Lung (tissue), 12 donors: Measurements from ENCODE around the gene SLC17A7. TPM values are rescaled to one million over a fixed set of nuclear protein-coding genes. Genes with fewer than 3 reads are reported as not detected.

Experiments
- ATAC-seq: fragments of 200-7000 bp; cut with Tn5 transposase; one replicate; pipeline ENCODE4 v1.9.1; 2020; ENCODE audit warnings: moderate number of reproducible peaks; ENCODE audit not compliant: insufficient read depth, low FRiP score
- DNase-seq, 3 donors: peaks; one replicate each; pipeline ENCODE4 v3.0.0-alpha.2; 2013 to 2017
- H3K27ac ChIP-seq, 2 donors: one replicate each; pipeline ENCODE4 v1.5.1; 2013; ENCODE audit warnings: mild to moderate bottlenecking in 2 of 2, moderate library complexity in 2 of 2, control low read depth in 1 of 2, inconsistent platforms in 1 of 2, low read depth in 1 of 2, low read length in 1 of 2
- H3K27me3 ChIP-seq, 3 donors: one replicate each; pipeline ENCODE4 v1.5.1; 2013; ENCODE audit warnings: low read length in 2 of 3; ENCODE audit not compliant: control insufficient read depth in 3 of 3, insufficient read depth in 3 of 3
- H3K36me3 ChIP-seq, 4 donors: one replicate each; pipeline ENCODE4 v1.5.1; 2013; ENCODE audit warnings: low read length in 4 of 4, mild to moderate bottlenecking in 1 of 4, moderate library complexity in 1 of 4; ENCODE audit not compliant: control insufficient read depth in 4 of 4, insufficient read depth in 4 of 4
- H3K4me1 ChIP-seq, 5 donors: one replicate each; pipeline ENCODE4 v1.5.1; 2013; ENCODE audit warnings: low read length in 5 of 5, mild to moderate bottlenecking in 2 of 5, moderate library complexity in 1 of 5; ENCODE audit not compliant: control insufficient read depth in 5 of 5, insufficient read depth in 5 of 5
- H3K4me3 ChIP-seq: one replicate; pipeline ENCODE4 v1.5.1; 2013; ENCODE audit warnings: mild to moderate bottlenecking, control low read depth, moderate library complexity
- H3K9ac ChIP-seq, 2 donors: one replicate each; pipeline ENCODE4 v1.5.1; 2013; ENCODE audit warnings: low read length in 2 of 2, control low read depth in 1 of 2; ENCODE audit not compliant: insufficient read depth in 1 of 2
- H3K9me3 ChIP-seq, 4 donors: one replicate each; pipeline ENCODE4 v1.5.1; 2013; ENCODE audit warnings: low read length in 3 of 4, mild to moderate bottlenecking in 1 of 4, moderate library complexity in 1 of 4; ENCODE audit not compliant: control insufficient read depth in 4 of 4, insufficient read depth in 3 of 4
- CTCF ChIP-seq: IDR thresholded peaks from 2 replicates; pipeline ENCODE4 v1.5.1; 2012; ENCODE audit warnings: mild to moderate bottlenecking; ENCODE audit errors: control extremely low read depth, extremely low read depth
- WGBS, 2 donors: extraction: QIAGEN DNeasy Blood & Tissue Kit; methylation state at CpG; one replicate each; pipeline ENCODE4 v1.1.7; 2013; 5-methylcytosine and 5-hydroxymethylcytosine counted together
- polyA plus RNA-seq, 2 donors: library from polyadenylated mRNA; stranded (reverse); fragments of 200-250 nt; gene quantifications; one replicate each; pipeline ENCODE4 v1.2.1, GENCODE V29; 2013
- total RNA-seq, 2 donors: library from RNA; depleted of rRNA in 1 of 2; stranded (reverse); fragments of >200 nt in 1 of 2; gene quantifications; one replicate each; pipeline ENCODE4 v1.2.1, GENCODE V29; 2014 to 2021
- donor health status: control.
- donor health status: control.
- donor health status: Bipolar disorder and iron deficiency.
- donor health status: healthy.
- donor health status: DM: yes; HTN: yes; CAD: no.

Gene SLC17A7
- total and polyA plus RNA-seq, 4 donors: 0.10 to 0.51 (median 0.30) TPM

GRCh38 chr19:49435670-49436069, 5.7 kb downstream of the SLC17A7 start:
- DNase-seq: no peak
- peaks cover 4 to 99% (median 91%) of the 10 kb centered on the region in 3 donors for H3K27me3 ChIP-seq
- WGBS, 2 donors: 86 to 93% methylated on average over 10 of the region's 10 CpGs

GRCh38 chr19:49434907-49435583, 6.3 kb downstream of the SLC17A7 start:
- 87 to 90% methylated on average over 18 of the region's 18 CpGs for WGBS, 2 donors
- Histone ChIP-seq H3K27ac (no peak overlapping the region), H3K9ac (no peak overlapping the region), H3K4me3 (no peak overlapping the region), H3K9me3 (peaks cover 0 to 7% (median 0%) of the 10 kb centered on the region in 4 donors), H3K4me1 (peaks cover 0 to 5% (median 0%) of the 10 kb centered on the region in 5 donors), H3K27me3 (peaks cover 4 to 99% (median 89%) of the 10 kb centered on the region in 3 donors), H3K36me3 (no peaks in the 10 kb centered on the region)
- TF ChIP-seq CTCF: no peak
- DNase-seq: no peak
- no peak for ATAC-seq

More at GRCh38 chr19:49435670-49436069, 5.7 kb downstream of the SLC17A7 start:
- TF ChIP-seq CTCF: no peak
- Histone ChIP-seq H3K36me3 (no peaks in the 10 kb centered on the region), H3K4me3 (no peak overlapping the region), H3K9ac (no peak overlapping the region), H3K27ac (no peak overlapping the region), H3K4me1 (peaks cover 0 to 5% (median 0%) of the 10 kb centered on the region in 5 donors), H3K9me3 (peaks cover 0 to 6% (median 0%) of the 10 kb centered on the region in 4 donors)
- no peak for ATAC-seq

- ATAC-seq (no peak), DNase-seq (no peak)
- H3K36me3 ChIP-seq: no peaks in the 10 kb centered on the region
- peaks cover 0 to 5% (median 0%) of the 10 kb centered on the region in 5 donors for H3K4me1 ChIP-seq
- H3K27me3 ChIP-seq: peaks cover 4 to 99% (median 86%) of the 10 kb centered on the region in 3 donors
- no peak overlapping the region for H3K9ac ChIP-seq
- H3K9me3 ChIP-seq: peaks cover 0 to 7% (median 0%) of the 10 kb centered on the region in 4 donors
- H3K27ac ChIP-seq: no peak overlapping the region
- WGBS, 2 donors: 17 to 18% methylated on average over 31 of the region's 31 CpGs
- TF ChIP-seq CTCF: no peak
- H3K4me3 ChIP-seq: no peak overlapping the region
Measured at GRCh38 chr19:49433240-49433901, 8.0 kb downstream of the SLC17A7 start.
